Activated CD4-positive, alpha-beta T cell treated with anti-CD3 and anti-CD28 coated beads, Interleukin-2, amount 10 ng/mL, durations not matched to agents 24 days and 14 days (primary cell): ENCODE data around the gene DGKQ. TPM values are rescaled to one million over a fixed set of nuclear protein-coding genes. Genes with fewer than 3 reads are reported as not detected.

Experiments used
- DNase-seq: peaks from one replicate; pipeline ENCODE4 v3.0.0; 2022
- H3K27ac Mint-ChIP-seq: one replicate; pipeline ENCODE4 v1.8.0; 2022; ENCODE audit warnings: mild to moderate bottlenecking, mixed read lengths
- H3K27me3 Mint-ChIP-seq: one replicate; pipeline ENCODE4 v1.8.0; 2022; ENCODE audit warnings: mixed read lengths
- H3K36me3 Mint-ChIP-seq: one replicate; pipeline ENCODE4 v1.8.0; 2022; ENCODE audit warnings: low read depth, mild to moderate bottlenecking, mixed read lengths
- H3K4me1 Mint-ChIP-seq: one replicate; pipeline ENCODE4 v1.8.0; 2021; ENCODE audit warnings: mixed read lengths
- H3K4me3 Mint-ChIP-seq: one replicate; pipeline ENCODE4 v1.8.0; 2022; ENCODE audit warnings: mild to moderate bottlenecking, moderate library complexity, mixed read lengths
- H3K9me3 Mint-ChIP-seq: one replicate; pipeline ENCODE4 v1.8.0; 2021; ENCODE audit warnings: mixed read lengths
- intact Hi-C: fragments of 100-400 bp; cut with micrococcal nuclease; formaldehyde crosslinking; loops from one replicate; pipeline ENCODE4 v1.15.1; 2023
- total RNA-seq: library from RNA; stranded (reverse); gene quantifications from 2 replicates; pipeline ENCODE4 v1.2.3, GENCODE V29; 2022

DGKQ gene
- total RNA-seq, 1 donor from 2014 or later, result 15.2 TPM

GRCh38 chr4:909131-909571 lies 64.2 kb downstream of the DGKQ start:
- DNase-seq, result no peak
- H3K36me3 Mint-ChIP-seq, result peaks cover 45% of the 10 kb centered on the region
- no peak overlapping the region for H3K4me3 Mint-ChIP-seq
- H3K4me1 Mint-ChIP-seq, result no peaks in the 10 kb centered on the region
- H3K27me3 Mint-ChIP-seq, result no peaks in the 10 kb centered on the region
- no peak overlapping the region for H3K27ac Mint-ChIP-seq
- intact Hi-C loops, result no loop called here
- peaks cover 4% of the 10 kb centered on the region for H3K9me3 Mint-ChIP-seq

Other genes with a start within 250 kb of the DGKQ start
- gene CPLX1, start 147.4 kb downstream of the DGKQ start, total RNA-seq, result 1.0 and 1.7 TPM in 2 replicates
- gene GAK, start 41.3 kb downstream of the DGKQ start, total RNA-seq, result 131 and 147 TPM in 2 replicates
- gene TMEM175, start 41.1 kb downstream of the DGKQ start, total RNA-seq, result 12.7 and 13.9 TPM in 2 replicates
- gene IDUA, start 13.5 kb upstream of the DGKQ start, total RNA-seq, result 30.4 and 31.2 TPM in 2 replicates
- 0.26 TPM in 1 of 2 replicates, not detected in the other for gene SLC26A1, start 19.8 kb upstream of the DGKQ start, total RNA-seq
- gene FGFRL1, start 38.1 kb upstream of the DGKQ start, total RNA-seq, result 18.2 and 18.9 TPM in 2 replicates
- gene RNF212, start 140.0 kb upstream of the DGKQ start, total RNA-seq, result 1.0 and 1.8 TPM in 2 replicates
- gene SPON2, start 199.0 kb upstream of the DGKQ start, total RNA-seq, result 20.7 and 21.6 TPM in 2 replicates